NCI-H1436 treated with DMSO at 0.1 percent for 48 hours (cell line): ENCODE measurements around the gene MT1M.
"Not testable (repeated sequence)": the region's sequence is repeated elsewhere in the genome, so short reads cannot be mapped to it uniquely, and the experiment has no call there.

Source experiments
- DNase-seq: peaks from one replicate; lab custom pipeline; 2025; lab: John Stamatoyannopoulos, UW

The MT1M gene

DNA sequence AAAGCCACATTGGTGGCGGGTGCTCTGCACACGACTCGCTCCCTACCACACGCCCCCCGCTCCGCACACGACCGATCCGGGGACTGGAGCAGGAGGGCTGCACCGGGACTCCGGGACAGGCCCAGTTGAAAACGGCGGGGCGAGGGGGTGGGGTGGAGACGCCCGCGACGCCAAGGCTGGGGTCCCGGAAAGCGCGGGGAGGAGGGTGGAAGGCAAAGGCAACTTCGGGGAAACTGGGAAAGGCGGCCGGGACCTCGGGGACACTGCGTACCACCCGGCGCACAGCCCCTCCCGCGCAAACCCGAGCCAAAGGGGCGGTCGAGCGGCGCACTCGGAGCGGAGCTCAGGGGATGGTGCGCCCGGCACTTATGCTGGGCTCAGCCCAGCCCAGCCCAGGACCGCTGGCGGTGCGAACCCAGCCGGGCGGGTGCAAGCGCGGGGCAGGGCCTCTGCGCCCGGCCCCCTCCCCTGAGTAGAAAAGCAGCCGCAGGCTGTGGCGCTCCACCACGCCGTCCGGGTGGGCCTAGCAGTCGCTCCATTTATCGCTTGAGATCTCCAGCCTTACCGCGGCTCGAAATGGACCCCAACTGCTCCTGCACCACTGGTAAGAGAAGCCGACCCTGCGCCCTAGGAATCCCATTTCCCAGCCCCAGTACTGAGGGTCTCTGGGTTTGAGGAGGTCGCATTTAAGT is at the start of gene MT1M:
MT1M (plus strand) TSS at position 504 of the 692 bp plus-strand sequence; CDS start at position 577, 73 bp downstream.
- no peak for DNase-seq

DNA sequence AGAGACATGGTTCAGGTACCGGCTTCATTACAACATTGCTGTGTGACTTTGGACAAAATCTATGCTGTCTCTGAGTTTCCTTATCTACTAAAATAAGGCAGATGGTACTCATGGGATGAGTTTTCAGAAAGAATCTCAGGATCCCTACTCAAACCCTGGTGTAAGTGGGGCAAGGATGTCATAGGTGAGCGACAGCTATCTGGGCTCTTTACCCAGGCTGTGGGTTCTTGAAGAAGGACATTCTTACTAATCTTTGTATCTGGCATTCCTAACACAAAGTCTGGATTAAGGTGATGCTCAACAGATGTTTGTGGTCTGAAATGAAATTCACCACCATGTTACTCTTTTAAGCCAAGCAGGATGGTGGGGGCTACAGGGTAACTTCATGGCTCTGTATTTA is 49.5 kb upstream of the MT1M start:
- DNase-seq, result not testable (repeated sequence)

DNA sequence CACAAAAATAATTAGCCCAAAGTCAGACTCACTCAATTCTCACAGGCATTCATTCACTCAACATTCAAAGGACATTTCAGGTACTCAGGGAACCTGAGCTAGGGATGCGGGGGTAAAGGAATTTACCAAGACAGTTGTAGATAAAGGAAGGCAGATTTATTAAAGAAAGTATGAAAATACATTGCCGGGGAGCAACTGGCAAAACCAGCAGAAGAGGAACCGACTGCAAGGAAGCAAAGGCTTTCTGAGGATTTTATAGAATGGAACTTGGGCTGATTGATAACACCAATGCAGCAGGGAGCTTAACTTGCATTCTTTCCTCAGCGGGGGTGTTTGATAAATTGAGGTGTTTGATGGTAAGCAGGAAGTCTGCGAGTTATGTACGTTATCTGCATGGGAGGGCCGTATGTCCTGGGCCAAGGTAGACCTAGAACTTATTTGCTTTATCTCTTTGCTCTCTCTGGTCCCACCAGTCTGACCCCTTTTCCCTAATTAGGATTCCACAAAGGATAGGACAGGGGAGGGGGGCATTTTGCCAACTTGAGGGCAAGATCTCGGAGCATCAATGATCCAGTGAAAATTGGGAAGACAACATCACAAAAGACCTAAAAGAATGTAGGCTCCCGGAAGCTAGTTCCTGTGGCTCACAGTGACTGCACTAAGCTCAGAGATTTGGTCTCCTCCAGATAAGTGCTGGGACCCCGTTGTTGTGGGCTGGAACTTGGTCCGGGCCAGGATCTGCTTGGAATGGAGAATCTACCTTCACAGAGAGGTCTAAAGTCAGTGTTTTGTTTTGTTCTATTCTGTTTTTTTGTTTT is 48.9 kb upstream of the MT1M start:
- no peak for DNase-seq

DNA sequence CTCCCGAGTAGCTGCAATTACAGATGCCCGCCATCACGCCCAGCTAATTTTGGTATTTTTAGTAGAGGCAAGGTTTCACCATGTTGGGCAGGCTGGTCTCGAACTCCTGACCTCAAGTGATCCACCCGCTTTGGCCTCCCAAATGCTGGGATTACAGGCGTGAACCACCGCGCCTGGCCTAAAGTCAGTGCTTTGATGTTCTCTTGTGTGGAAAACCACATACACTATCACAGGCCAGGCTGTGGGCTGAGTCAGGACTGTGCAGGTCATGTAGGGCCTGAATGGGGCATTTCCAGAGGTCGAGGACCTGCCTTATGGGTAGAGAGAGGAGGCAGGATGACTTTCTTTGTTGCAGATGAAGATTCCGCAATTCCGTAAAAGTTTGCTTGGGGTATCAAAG is 48.2 kb upstream of the MT1M start:
- DNase-seq, result no peak

GRCh38 chr16:56588781-56589140 is 43.7 kb upstream of the MT1M start:
- DNase-seq, result no peak

DNA sequence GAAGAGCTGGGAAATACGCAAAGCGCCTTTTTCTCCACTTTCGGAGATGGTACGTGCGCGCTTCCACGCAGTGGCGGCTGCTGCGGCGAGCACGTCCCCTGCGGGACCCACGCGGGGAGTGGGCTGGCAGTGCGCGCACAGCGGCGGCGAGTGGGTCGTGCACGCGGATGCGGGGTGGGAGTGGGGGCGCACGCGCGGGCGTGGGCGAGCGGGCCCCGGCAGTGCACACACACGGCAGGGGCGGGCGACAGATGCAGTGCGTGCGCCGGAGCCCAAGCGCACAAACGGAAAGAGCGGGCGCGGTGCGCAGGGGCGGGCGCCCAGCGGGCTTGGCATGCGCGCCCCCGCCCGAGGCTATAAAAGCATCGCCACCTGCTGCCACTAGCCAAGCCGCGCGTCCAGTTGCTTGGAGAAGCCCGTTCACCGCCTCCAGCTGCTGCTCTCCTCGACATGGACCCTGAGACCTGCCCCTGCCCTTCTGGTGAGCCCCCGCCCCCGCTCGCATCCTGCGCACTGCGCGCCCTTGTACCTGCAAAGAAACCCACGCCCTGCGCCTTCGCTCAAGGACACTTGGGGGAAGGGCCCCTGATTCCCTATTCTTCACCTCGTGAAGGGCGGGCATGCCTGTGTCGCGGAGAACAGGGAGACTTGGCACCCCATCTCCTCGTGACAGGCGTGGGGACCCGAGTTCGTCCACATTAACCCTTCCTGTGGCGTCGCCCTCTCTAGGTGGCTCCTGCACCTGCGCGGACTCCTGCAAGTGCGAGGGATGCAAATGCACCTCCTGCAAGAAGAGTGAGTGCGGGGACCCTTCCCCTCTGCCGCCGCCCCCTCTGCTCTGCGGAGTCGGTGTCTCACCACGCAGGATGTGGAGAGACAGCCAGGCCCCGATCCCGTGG is 43.1 kb upstream of the MT1M start, which contains the start of gene MT3:
MT3 (plus strand) TSS at position 388 of the 899 bp plus-strand sequence; CDS start at position 451, 63 bp downstream.
- no peak for DNase-seq

DNA sequence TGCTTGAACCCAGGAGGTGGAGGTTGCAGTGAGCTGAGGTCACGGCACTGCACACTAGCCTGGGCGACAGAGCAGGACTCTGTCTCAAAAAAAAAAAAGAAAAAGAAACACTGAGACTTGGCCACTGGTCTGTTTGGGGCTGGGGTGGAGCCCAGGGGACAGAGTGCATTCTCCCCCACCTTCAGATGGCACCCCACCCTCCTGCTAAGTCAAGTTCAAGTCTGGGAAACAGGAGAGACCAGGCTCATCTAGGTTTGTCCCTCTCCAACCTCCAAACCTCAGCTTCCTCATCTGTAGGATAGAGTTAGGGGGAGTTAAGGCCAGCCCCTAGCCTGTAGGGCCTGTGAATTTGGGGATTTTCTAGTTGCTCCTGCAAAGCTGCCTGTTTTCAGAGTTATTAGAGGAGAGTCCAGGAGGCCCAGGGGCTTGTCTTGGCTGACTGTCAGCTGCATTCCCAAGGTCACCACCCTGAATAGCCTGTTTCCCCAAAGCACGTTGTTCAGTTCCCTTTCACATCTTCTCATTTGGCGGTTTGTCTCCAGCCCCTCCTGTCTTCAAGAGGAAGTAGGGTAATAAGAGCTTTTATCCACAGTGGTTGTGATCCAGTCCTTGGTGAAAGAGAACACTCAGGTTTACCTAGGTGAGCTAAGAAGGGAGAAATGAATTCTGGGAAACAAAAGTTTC is 40.9 kb upstream of the MT1M start:
- DNase-seq, result no peak

DNA sequence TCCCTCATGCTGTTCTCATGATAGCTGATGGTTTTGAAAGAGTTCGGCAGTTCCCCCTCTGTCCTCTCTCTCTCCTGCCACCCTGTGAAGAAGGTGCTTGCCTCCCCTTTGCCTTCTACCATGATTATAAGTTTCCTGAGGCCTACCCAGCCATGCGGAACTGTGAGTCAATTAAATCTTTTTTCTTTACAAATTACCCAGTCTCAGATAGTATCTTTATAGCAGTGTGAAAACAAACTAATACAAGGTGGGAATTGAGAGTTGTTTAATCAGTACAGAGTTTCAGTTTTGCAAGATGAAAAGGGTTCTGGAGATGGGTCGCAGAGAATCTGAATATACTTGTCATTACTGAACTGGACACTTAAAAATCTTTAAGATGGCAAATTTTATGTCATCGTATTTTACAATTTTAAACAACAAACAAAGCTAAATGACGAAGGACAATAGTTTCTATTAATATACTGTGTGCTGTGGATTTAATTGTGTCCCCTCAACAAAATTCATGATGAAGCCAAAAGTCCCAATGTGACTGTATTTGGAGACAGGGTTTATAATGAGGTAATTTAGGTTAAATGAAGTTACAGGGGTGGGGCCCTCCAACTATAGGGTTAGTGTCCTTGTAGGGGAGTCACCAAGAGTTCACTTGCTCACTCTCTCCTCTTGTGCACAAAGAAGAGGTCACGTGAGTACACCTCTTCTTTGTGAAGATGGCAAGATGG is 38.7 kb upstream of the MT1M start:
- DNase-seq, result no peak

DNA sequence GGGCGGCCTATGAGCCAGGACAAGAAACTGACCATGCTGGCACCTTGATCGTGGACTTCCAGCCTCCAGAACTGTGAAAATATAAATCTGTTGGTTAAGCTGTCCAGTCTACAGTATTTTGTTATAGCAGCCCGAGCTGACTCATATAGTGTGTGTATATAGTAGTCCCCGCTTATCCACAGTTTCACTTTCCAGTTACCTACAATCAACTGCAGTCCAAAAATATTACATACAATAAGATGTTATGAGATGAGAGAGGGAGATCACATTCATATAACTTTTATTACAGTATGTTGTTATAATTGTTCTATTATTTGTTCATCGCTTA is 38.2 kb upstream of the MT1M start:
- DNase-seq, result no peak

DNA sequence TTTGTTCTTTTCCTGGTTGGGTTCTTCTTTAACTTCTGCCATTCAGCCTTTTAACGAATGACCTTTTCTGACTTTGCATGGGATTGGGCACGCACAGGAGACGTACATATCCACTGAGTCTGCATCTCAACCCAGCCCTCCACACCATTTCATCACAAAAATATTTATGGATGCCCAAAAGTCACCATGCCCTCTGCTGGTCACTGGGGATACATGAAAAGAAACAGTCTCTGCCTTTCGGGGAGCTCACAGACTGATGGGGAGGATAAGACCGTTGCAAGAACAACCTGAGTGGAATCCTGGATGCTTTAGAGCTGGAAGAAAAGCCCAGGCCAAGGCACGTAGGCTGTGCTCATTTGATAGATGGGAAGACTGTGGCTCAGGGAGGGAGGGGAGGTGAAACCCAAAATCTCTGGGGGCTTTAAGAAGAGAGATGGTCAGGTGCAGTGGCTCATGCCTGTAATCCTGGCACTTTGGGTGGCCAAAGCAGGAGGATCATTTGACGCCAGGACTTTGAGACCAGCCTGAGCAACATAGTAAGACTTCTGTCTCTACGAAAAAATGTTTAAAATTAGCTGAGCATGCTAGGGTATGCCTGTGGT is 32.0 kb upstream of the MT1M start:
- no peak for DNase-seq

- no peak for DNase-seq
These were observed 31.1 kb upstream of the MT1M start for GRCh38 chr16:56601325-56601724.

- DNase-seq, result no peak
These were observed 28.9 kb upstream of the MT1M start for GRCh38 chr16:56603589-56603988.

DNA sequence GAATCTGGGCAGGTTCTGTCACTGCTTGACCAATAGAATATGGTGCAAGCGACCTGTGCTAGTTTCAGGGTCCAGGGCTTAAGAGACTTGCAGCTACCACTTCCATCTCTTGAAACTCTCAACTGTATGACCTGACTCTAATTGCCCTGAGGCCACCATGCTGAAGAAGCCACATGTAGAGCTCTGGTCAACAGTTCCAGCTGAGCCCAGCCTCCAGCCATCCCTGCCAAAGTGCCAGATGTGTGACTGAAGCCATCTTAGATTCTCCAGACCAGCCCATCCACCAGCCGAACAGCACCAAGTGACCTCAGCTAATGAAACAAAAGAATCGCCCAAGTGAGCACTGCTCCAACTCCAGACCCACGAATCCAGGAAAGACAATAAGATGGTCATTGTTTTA is 27.5 kb upstream of the MT1M start:
- DNase-seq, result no peak

GRCh38 chr16:56605475-56605874 is 27.0 kb upstream of the MT1M start:
- DNase-seq, result no peak

GRCh38 chr16:56606071-56606475 is 26.4 kb upstream of the MT1M start:
- no peak for DNase-seq

- DNase-seq, result no peak
These were observed 25.9 kb upstream of the MT1M start for GRCh38 chr16:56606476-56607108.

DNA sequence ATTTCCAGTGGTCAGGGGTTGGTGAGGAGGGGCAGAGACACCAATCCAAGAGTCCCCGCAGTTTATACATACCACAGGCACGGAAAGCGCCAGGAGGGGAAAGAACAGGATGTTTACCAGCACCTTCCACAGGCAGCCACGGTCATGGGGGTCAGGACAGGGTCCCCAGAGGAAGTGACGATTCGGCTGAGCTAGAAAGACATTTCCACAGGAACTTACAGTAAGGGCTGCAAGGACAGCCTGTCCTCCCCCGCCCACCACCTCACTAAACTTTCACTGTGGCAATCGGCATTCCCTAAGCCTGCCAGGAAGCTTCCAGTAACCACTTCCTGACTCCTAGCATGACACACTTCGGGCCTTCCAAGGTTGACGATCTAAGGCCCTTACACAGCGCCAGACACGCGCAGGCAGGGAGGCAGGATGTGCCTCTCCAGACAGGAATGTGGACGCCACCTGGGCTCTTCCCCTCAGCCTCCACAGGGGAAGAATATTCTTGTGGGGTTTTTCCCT is 25.3 kb upstream of the MT1M start:
- DNase-seq, result no peak

- DNase-seq, result no peak
These were observed 24.8 kb upstream of the MT1M start for GRCh38 chr16:56607675-56608042.

- peak; percentile 69 for DNase-seq
These were observed 24.2 kb upstream of the MT1M start, which contains the start of gene MT2A for GRCh38 chr16:56608043-56608875. Gene MT2A (plus strand): TSS chr16:56608584. CDS start chr16:56608656, 72 bp downstream.
